SK-N-SH treated with all-trans-retinoic acid at 6 μM for 48 hours (cell line): ENCODE data around the gene CPVL.

Experiments used
- ATAC-seq: fragments of 200-7000 bp; cut with Tn5 transposase; 3 replicates; pipeline ENCODE4 v1.9.1; 2020; ENCODE audit warnings: mild to moderate bottlenecking, moderate library complexity
- ARNTL ChIP-seq: fragments of 450-650 bp; formaldehyde crosslinking; IDR thresholded peaks from 2 replicates; pipeline ENCODE4 v1.5.0; 2020; ENCODE audit warnings: low read depth, mild to moderate bottlenecking, moderate library complexity, borderline replicate concordance
- BACH2 ChIP-seq: fragments of 250-450 bp; sonication (Bioruptor Pico); IDR thresholded peaks from 2 replicates; pipeline ENCODE4 v1.9.0; 2021; ENCODE audit warnings: mild to moderate bottlenecking, borderline replicate concordance
- CSDC2 ChIP-seq: fragments of 250-450 bp; sonication (Bioruptor Pico); IDR thresholded peaks from 2 replicates; pipeline ENCODE4 v1.5.0; 2020; ENCODE audit warnings: mild to moderate bottlenecking, moderate library complexity
- GLIS3 ChIP-seq: fragments of 250-450 bp; sonication (Bioruptor Pico); IDR thresholded peaks from 2 replicates; pipeline ENCODE4 v1.5.0; 2020; ENCODE audit warnings: mild to moderate bottlenecking, moderate library complexity
- OSR1 ChIP-seq: fragments of 250-450 bp; sonication (Bioruptor Pico); IDR thresholded peaks from 2 replicates; pipeline ENCODE4 v1.8.0; 2022; ENCODE audit warnings: moderate library complexity, mild to moderate bottlenecking, inconsistent platforms
- PPARA ChIP-seq: fragments of 250-450 bp; sonication (Bioruptor Pico); IDR thresholded peaks from 2 replicates; pipeline ENCODE4 v1.5.0; 2020; ENCODE audit warnings: mild to moderate bottlenecking, borderline replicate concordance
- RARB ChIP-seq: fragments of 250-450 bp; sonication (Bioruptor Pico); IDR thresholded peaks from 2 replicates; pipeline ENCODE4 v1.8.0; 2021; ENCODE audit warnings: mild to moderate bottlenecking, moderate library complexity
- SNAI2 ChIP-seq: fragments of 250-450 bp; sonication (Bioruptor Pico); IDR thresholded peaks from 2 replicates; pipeline ENCODE4 v1.5.0; 2020; ENCODE audit warnings: mild to moderate bottlenecking, moderate library complexity
- TCF4 ChIP-seq: fragments of 250-450 bp; sonication (Bioruptor Pico); IDR thresholded peaks from 2 replicates; pipeline ENCODE4 v1.8.0; 2021; ENCODE audit warnings: mild to moderate bottlenecking, moderate library complexity, borderline replicate concordance
- TOX ChIP-seq: fragments of 250-450 bp; sonication (Bioruptor Pico); IDR thresholded peaks from 2 replicates; pipeline ENCODE4 v1.8.0; 2021; ENCODE audit warnings: mild to moderate bottlenecking, moderate library complexity, borderline replicate concordance
- ZC3H10 ChIP-seq: fragments of 250-450 bp; sonication (Bioruptor Pico); IDR thresholded peaks from 2 replicates; pipeline ENCODE4 v1.5.1; 2021; ENCODE audit warnings: mild to moderate bottlenecking, moderate library complexity
- ZFP3 ChIP-seq: fragments of 250-450 bp; sonication (Bioruptor Pico); IDR thresholded peaks from 2 replicates; pipeline ENCODE4 v1.5.0; 2020; ENCODE audit warnings: mild to moderate bottlenecking, moderate library complexity
- ZFP30 ChIP-seq: fragments of 450-650 bp; formaldehyde crosslinking; IDR thresholded peaks from 2 replicates; pipeline ENCODE4 v1.5.0; 2022; ENCODE audit warnings: mild to moderate bottlenecking, moderate library complexity
- ZNF565 ChIP-seq: fragments of 450-650 bp; formaldehyde crosslinking; conservative IDR thresholded peaks from 2 replicates; pipeline ENCODE4 v1.5.0; 2020; ENCODE audit warnings: low read depth, mild to moderate bottlenecking, moderate library complexity
- ZNF70 ChIP-seq: fragments of 450-650 bp; formaldehyde crosslinking; IDR thresholded peaks from 2 replicates; pipeline ENCODE4 v1.5.0; 2020; ENCODE audit warnings: mild to moderate bottlenecking, moderate library complexity
- ZNF8 ChIP-seq: fragments of 450-650 bp; formaldehyde crosslinking; IDR thresholded peaks from 2 replicates; pipeline ENCODE4 v1.5.0; 2020; ENCODE audit warnings: mild to moderate bottlenecking, moderate library complexity
- TF ChIP-seq, protein P1 (sequence below): fragments of 250-450 bp; sonication (Bioruptor Pico); IDR thresholded peaks from 2 replicates; pipeline ENCODE4 v1.5.1; 2021; ENCODE audit warnings: mild to moderate bottlenecking, moderate library complexity
- TF ChIP-seq, protein P2 (sequence below): fragments of 250-450 bp; sonication (Bioruptor Pico); IDR thresholded peaks from 2 replicates; pipeline ENCODE4 v1.8.0; 2021; ENCODE audit warnings: low read depth, mild to moderate bottlenecking, moderate library complexity, borderline replicate concordance
- TF ChIP-seq, protein P3 (sequence below): fragments of 250-450 bp; sonication (Bioruptor Pico); IDR thresholded peaks from 2 replicates; pipeline ENCODE4 v1.5.1; 2020; ENCODE audit warnings: low read depth, mild to moderate bottlenecking, moderate library complexity
- TF ChIP-seq, protein P4 (sequence below): fragments of 250-450 bp; sonication (Bioruptor Pico); IDR thresholded peaks from 2 replicates; pipeline ENCODE4 v1.5.0; 2020; ENCODE audit warnings: mild to moderate bottlenecking, moderate library complexity
- TF ChIP-seq, protein P5 (sequence below): fragments of 250-450 bp; sonication (Bioruptor Pico); IDR thresholded peaks from 2 replicates; pipeline ENCODE4 v1.8.0; 2020; ENCODE audit warnings: mild to moderate bottlenecking, moderate library complexity, borderline replicate concordance

CPVL gene

DNA sequence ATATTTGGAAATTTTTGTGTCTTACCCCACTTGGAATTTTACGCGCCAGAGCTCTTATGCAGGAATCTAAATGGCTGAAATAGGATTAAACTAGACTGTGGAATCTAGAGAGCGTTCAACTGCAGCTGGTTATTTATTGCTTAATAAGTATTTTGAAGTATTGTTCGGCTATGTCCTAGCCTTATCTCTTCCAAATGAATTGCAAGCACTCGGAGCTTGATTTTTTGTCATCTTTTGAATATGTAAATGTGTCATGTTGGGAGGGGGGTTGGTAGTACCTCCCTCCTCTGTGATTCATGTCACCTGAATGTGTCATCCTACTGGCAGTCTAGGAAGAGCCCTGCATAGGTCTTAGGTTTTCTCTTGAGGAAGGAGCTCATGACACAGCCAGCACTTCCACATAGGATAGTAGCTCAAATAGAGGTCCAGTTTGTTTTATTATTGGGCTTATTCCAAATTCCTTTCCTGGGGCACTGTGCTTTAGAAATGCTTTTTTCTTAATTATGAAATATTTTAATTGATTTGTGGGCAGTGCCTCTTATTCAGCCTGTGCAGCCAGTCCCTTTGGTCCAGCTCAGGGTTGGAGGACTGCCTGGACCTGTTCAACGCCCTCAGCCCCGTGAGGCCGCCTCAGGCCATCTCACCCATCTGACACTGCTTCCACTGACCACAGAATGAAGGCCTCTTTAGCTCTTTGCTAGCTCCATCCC, 165.7 kb downstream of the CPVL start (continued):
- TF ChIP-seq, protein P1, sequence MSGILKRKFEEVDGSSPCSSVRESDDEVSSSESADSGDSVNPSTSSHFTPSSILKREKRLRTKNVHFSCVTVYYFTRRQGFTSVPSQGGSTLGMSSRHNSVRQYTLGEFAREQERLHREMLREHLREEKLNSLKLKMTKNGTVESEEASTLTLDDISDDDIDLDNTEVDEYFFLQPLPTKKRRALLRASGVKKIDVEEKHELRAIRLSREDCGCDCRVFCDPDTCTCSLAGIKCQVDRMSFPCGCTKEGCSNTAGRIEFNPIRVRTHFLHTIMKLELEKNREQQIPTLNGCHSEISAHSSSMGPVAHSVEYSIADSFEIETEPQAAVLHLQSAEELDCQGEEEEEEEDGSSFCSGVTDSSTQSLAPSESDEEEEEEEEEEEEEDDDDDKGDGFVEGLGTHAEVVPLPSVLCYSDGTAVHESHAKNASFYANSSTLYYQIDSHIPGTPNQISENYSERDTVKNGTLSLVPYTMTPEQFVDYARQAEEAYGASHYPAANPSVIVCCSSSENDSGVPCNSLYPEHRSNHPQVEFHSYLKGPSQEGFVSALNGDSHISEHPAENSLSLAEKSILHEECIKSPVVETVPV (CRISPR knock-in tag) = no peak
- TF ChIP-seq GLIS3 (CRISPR knock-in tag) = no peak
- no peak for TF ChIP-seq ZFP30
- TF ChIP-seq, protein P2, sequence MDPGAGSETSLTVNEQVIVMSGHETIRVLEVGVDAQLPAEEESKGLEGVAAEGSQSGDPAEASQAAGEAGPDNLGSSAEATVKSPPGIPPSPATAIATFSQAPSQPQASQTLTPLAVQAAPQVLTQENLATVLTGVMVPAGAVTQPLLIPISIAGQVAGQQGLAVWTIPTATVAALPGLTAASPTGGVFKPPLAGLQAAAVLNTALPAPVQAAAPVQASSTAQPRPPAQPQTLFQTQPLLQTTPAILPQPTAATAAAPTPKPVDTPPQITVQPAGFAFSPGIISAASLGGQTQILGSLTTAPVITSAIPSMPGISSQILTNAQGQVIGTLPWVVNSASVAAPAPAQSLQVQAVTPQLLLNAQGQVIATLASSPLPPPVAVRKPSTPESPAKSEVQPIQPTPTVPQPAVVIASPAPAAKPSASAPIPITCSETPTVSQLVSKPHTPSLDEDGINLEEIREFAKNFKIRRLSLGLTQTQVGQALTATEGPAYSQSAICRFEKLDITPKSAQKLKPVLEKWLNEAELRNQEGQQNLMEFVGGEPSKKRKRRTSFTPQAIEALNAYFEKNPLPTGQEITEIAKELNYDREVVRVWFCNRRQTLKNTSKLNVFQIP (CRISPR knock-in tag) = no peak
- no peak for TF ChIP-seq TCF4 (CRISPR knock-in tag)
- TF ChIP-seq RARB (CRISPR knock-in tag) = no peak
- TF ChIP-seq ZNF70 = no peak
- TF ChIP-seq ZNF8 (CRISPR knock-in tag) = no peak
- no peak for TF ChIP-seq CSDC2
- TF ChIP-seq ZFP3 (CRISPR knock-in tag) = no peak
- TF ChIP-seq BACH2 = no peak
- TF ChIP-seq, all 23 proteins: peak for 0

DNA sequence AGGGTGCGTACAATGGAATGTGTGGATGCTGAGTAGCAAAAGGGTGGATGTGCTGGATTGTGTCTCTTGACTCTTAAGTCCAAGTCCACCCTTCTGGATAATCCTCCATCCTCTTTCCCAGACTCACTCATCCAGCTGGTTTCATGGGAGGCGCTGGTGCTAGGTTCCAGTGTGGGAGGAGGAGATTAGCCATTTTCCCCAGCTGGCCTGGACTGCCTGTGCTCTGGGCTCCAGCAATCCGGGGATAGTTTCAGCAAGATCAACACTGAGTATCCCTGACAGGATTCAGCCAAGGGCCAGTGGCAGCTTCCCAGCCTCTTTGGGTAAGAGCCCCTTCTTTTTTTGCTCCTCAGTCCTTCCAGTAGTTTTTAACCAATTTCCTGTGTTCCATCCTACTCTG, 166.6 kb downstream of the CPVL start:
- ATAC-seq = no peak
- TF ChIP-seq ZFP30 (no peak), GLIS3 (CRISPR knock-in tag) (no peak), TOX (CRISPR knock-in tag) (no peak), ARNTL (no peak), ZNF565 (CRISPR knock-in tag) (no peak), OSR1 (CRISPR knock-in tag) (no peak), TCF4 (CRISPR knock-in tag) (no peak), SNAI2 (no peak), ZC3H10 (CRISPR knock-in tag) (no peak), BACH2 (no peak), RARB (CRISPR knock-in tag) (no peak), PPARA (CRISPR knock-in tag) (no peak)
- TF ChIP-seq, protein P1 (CRISPR knock-in tag) = no peak
- TF ChIP-seq, protein P3, sequence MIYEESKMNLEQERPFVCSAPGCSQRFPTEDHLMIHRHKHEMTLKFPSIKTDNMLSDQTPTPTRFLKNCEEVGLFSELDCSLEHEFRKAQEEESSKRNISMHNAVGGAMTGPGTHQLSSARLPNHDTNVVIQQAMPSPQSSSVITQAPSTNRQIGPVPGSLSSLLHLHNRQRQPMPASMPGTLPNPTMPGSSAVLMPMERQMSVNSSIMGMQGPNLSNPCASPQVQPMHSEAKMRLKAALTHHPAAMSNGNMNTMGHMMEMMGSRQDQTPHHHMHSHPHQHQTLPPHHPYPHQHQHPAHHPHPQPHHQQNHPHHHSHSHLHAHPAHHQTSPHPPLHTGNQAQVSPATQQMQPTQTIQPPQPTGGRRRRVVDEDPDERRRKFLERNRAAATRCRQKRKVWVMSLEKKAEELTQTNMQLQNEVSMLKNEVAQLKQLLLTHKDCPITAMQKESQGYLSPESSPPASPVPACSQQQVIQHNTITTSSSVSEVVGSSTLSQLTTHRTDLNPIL (CRISPR knock-in tag) = no peak
- TF ChIP-seq, protein P4, sequence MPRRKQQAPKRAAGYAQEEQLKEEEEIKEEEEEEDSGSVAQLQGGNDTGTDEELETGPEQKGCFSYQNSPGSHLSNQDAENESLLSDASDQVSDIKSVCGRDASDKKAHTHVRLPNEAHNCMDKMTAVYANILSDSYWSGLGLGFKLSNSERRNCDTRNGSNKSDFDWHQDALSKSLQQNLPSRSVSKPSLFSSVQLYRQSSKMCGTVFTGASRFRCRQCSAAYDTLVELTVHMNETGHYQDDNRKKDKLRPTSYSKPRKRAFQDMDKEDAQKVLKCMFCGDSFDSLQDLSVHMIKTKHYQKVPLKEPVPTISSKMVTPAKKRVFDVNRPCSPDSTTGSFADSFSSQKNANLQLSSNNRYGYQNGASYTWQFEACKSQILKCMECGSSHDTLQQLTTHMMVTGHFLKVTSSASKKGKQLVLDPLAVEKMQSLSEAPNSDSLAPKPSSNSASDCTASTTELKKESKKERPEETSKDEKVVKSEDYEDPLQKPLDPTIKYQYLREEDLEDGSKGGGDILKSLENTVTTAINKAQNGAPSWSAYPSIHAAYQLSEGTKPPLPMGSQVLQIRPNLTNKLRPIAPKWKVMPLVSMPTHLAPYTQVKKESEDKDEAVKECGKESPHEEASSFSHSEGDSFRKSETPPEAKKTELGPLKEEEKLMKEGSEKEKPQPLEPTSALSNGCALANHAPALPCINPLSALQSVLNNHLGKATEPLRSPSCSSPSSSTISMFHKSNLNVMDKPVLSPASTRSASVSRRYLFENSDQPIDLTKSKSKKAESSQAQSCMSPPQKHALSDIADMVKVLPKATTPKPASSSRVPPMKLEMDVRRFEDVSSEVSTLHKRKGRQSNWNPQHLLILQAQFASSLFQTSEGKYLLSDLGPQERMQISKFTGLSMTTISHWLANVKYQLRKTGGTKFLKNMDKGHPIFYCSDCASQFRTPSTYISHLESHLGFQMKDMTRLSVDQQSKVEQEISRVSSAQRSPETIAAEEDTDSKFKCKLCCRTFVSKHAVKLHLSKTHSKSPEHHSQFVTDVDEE (CRISPR knock-in tag) = no peak
- TF ChIP-seq, protein P2 (CRISPR knock-in tag) = no peak
- TF ChIP-seq, protein P5, sequence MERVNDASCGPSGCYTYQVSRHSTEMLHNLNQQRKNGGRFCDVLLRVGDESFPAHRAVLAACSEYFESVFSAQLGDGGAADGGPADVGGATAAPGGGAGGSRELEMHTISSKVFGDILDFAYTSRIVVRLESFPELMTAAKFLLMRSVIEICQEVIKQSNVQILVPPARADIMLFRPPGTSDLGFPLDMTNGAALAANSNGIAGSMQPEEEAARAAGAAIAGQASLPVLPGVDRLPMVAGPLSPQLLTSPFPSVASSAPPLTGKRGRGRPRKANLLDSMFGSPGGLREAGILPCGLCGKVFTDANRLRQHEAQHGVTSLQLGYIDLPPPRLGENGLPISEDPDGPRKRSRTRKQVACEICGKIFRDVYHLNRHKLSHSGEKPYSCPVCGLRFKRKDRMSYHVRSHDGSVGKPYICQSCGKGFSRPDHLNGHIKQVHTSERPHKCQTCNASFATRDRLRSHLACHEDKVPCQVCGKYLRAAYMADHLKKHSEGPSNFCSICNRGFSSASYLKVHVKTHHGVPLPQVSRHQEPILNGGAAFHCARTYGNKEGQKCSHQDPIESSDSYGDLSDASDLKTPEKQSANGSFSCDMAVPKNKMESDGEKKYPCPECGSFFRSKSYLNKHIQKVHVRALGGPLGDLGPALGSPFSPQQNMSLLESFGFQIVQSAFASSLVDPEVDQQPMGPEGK (CRISPR knock-in tag) = no peak
